SK-N-SH (cell line): ENCODE results near the gene COL8A2. TPM values are rescaled to one million over a fixed set of nuclear protein-coding genes. Genes with fewer than 3 reads are reported as not detected.

Experiments used
- CTCF ChIA-PET: fragments of 300-600, 350-600 bp; formaldehyde crosslinking; extraction: SDS; loops from one replicate; lab custom pipeline; 2021; lab: Yijun Ruan, JAX
- POLR2A ChIA-PET: fragments of 350-600 bp; sonication (Branson Sonifier 250); formaldehyde crosslinking; extraction: SDS; loops from one replicate; lab custom pipeline; 2020; ENCODE audit warnings: antibody characterized with exemption, inconsistent platforms; lab: Yijun Ruan, JAX
- DNase-seq: peaks from one replicate; pipeline ENCODE4 v3.0.0; 2012
- H2AFZ ChIP-seq: fragments of 200-600 bp; sonication (generic); 2 replicates; pipeline ENCODE4 v1.8.1; 2016; ENCODE audit warnings: antibody characterized with exemption, mild to moderate bottlenecking, low read depth
- H3F3A ChIP-seq: fragments of 200-600 bp; sonication (generic); replicated peaks from 2 replicates; pipeline ENCODE3; 2016; ENCODE audit warnings: antibody characterized with exemption, mild to moderate bottlenecking; ENCODE audit not compliant: insufficient read depth
- H3K27ac ChIP-seq, 2 experiments: fragments of 200-500 bp in 1 of 2; fragments of 200-600 bp in 1 of 2; sonication (Bioruptor generic) in 1 of 2; sonication (generic), shearing (Covaris generic) in 1 of 2; 2 replicates each; pipeline versions ENCODE4 v1.5.1 to v1.6.1; 2014 to 2016; ENCODE audit warnings: low read depth in 2 of 2, inconsistent platforms in 1 of 2, low read length in 1 of 2, mild to moderate bottlenecking in 1 of 2, mixed read lengths in 1 of 2
- H3K27me3 ChIP-seq: fragments of 200-600 bp; sonication (generic), shearing (Covaris generic); 2 replicates; pipeline ENCODE4 v1.6.1; 2016; ENCODE audit warnings: mixed run types; ENCODE audit not compliant: insufficient read depth
- H3K36me3 ChIP-seq, 2 experiments: fragments of 200-500 bp in 1 of 2; fragments of 200-600 bp in 1 of 2; sonication (Bioruptor generic) in 1 of 2; sonication (generic) in 1 of 2; replicated peaks in 1 of 2; 2 replicates each; pipeline versions ENCODE3 to v1.5.1; 2014 to 2016; ENCODE audit warnings: low read length in 1 of 2, mild to moderate bottlenecking in 1 of 2; ENCODE audit not compliant: insufficient read depth in 2 of 2, control insufficient read depth in 1 of 2
- H3K4me1 ChIP-seq, 2 experiments: fragments of 200-500 bp in 1 of 2; fragments of 200-600 bp in 1 of 2; sonication (Bioruptor generic) in 1 of 2; sonication (generic), shearing (Covaris generic) in 1 of 2; 2 replicates each; pipeline versions ENCODE4 v1.5.1 to v1.6.1; 2014 to 2016; ENCODE audit warnings: low read depth in 1 of 2, low read length in 1 of 2, mixed run types in 1 of 2; ENCODE audit not compliant: insufficient read depth in 2 of 2, control insufficient read depth in 1 of 2
- H3K4me2 ChIP-seq: fragments of 200-600 bp; sonication (generic), shearing (Covaris generic); 2 replicates; pipeline ENCODE4 v1.6.1; 2017; ENCODE audit warnings: mixed run types
- H3K4me3 ChIP-seq, 2 experiments: fragments of 200-500 bp in 1 of 2; fragments of 200-600 bp in 1 of 2; sonication (Bioruptor generic) in 1 of 2; sonication (generic), shearing (Covaris generic) in 1 of 2; 2 replicates each; pipeline versions ENCODE4 v1.5.1 to v1.8.1; 2014 to 2016; ENCODE audit warnings: low read depth in 2 of 2, inconsistent platforms in 1 of 2, low read length in 1 of 2, mild to moderate bottlenecking in 1 of 2, mixed read lengths in 1 of 2, moderate library complexity in 1 of 2
- H3K79me2 ChIP-seq: fragments of 200-600 bp; sonication (generic); 2 replicates; pipeline ENCODE4 v1.8.1; 2017; ENCODE audit warnings: mild to moderate bottlenecking; ENCODE audit not compliant: insufficient read depth
- H3K9ac ChIP-seq: fragments of 200-600 bp; sonication (generic); 2 replicates; pipeline ENCODE4 v1.6.1; 2017; ENCODE audit warnings: mixed run types
- H3K9me2 ChIP-seq: fragments of 200-600 bp; sonication (generic); 2 replicates; pipeline ENCODE4 v1.6.1; 2017; ENCODE audit warnings: mixed run types
- H3K9me3 ChIP-seq: fragments of 200-600 bp; sonication (generic); 2 replicates; pipeline ENCODE4 v1.6.1; 2017; ENCODE audit warnings: mixed run types, mild to moderate bottlenecking, moderate library complexity
- H4K20me1 ChIP-seq: fragments of 200-600 bp; sonication (generic); 2 replicates; pipeline ENCODE4 v1.6.1; 2017; ENCODE audit warnings: mild to moderate bottlenecking, mixed run types; ENCODE audit not compliant: insufficient read depth
- EP300 ChIP-seq, 2 experiments: IDR thresholded peaks; 2 replicates each; pipeline versions ENCODE4 v1.4.0 to v1.6.1; 2012; ENCODE audit warnings: borderline replicate concordance in 1 of 2, low read depth in 1 of 2, low read length in 1 of 2
- EZH2phosphoT487 ChIP-seq: fragments of 200-600 bp; sonication (generic); IDR thresholded peaks from 2 replicates; pipeline ENCODE4 v1.6.1; 2017; ENCODE audit warnings: low read depth, mixed run types, mild to moderate bottlenecking, antibody characterized with exemption, moderate library complexity, borderline replicate concordance
- FOXJ3 ChIP-seq: sonication (generic); formaldehyde crosslinking; IDR thresholded peaks from 2 replicates; pipeline ENCODE4 v1.5.1; 2020; ENCODE audit warnings: mild to moderate bottlenecking, missing genetic modification reagents
- FOXM1 ChIP-seq: IDR thresholded peaks from 2 replicates; pipeline ENCODE4 v1.4.0; 2012; ENCODE audit warnings: low read depth, mild to moderate bottlenecking
- IRF3 ChIP-seq: fragments of 150-350 bp; IDR thresholded peaks from 2 replicates; pipeline ENCODE4 v1.6.1; 2016; ENCODE audit warnings: mild to moderate bottlenecking, low read depth, low read length
- MEF2A ChIP-seq: IDR thresholded peaks from 2 replicates; pipeline ENCODE4 v1.4.0; 2012; ENCODE audit warnings: low read depth, borderline replicate concordance
- RCOR1 ChIP-seq: fragments of 150-350 bp; IDR thresholded peaks from 2 replicates; pipeline ENCODE4 v1.6.1; 2017; ENCODE audit warnings: antibody characterized with exemption, low read length
- RXRA ChIP-seq: IDR thresholded peaks from 2 replicates; pipeline ENCODE4 v1.4.0; 2012; ENCODE audit warnings: low read depth, mild to moderate bottlenecking, borderline replicate concordance
- SIN3A ChIP-seq: IDR thresholded peaks from 2 replicates; pipeline ENCODE4 v1.6.1; 2012; ENCODE audit warnings: low read depth, mild to moderate bottlenecking, low read length, moderate library complexity, borderline replicate concordance
- SMC3 ChIP-seq: IDR thresholded peaks from 2 replicates; pipeline ENCODE4 v1.6.1; 2012; ENCODE audit warnings: low read depth, low read length, improper control_type of control experiment
- TAF1 ChIP-seq: IDR thresholded peaks from 2 replicates; pipeline ENCODE4 v1.6.1; 2012; ENCODE audit warnings: low read depth, mild to moderate bottlenecking, low read length, moderate library complexity, borderline replicate concordance
- WGBS: methylation state at CpG from one replicate; pipeline ENCODE4 v1.1.6; 2017; ENCODE audit warnings: low lambda C conversion rate; 5-methylcytosine and 5-hydroxymethylcytosine counted together
- polyA plus RNA-seq, 3 experiments: library from polyadenylated mRNA; depleted of rRNA; stranded (reverse); fragments of >200 nt; gene quantifications; 2 replicates each; pipeline ENCODE4 v1.2.3, GENCODE V29; 2012
- TF ChIP-seq, protein P1 (sequence below): IDR thresholded peaks from 2 replicates; pipeline ENCODE4; 2012
- TF ChIP-seq, protein P2 (sequence below): fragments of 150-350 bp; IDR thresholded peaks from 2 replicates; pipeline ENCODE4 v1.6.1; 2017; ENCODE audit warnings: antibody characterized with exemption, low read length, low read depth, borderline replicate concordance
- TF ChIP-seq, protein P3 (sequence below): IDR thresholded peaks from 2 replicates; pipeline ENCODE4 v1.4.0; 2012; ENCODE audit warnings: low read depth, borderline replicate concordance

Gene COL8A2
- polyA plus RNA-seq, 1 of the 3 experiments (the other 2 are of a cell fraction), result 3.1 TPM

DNA sequence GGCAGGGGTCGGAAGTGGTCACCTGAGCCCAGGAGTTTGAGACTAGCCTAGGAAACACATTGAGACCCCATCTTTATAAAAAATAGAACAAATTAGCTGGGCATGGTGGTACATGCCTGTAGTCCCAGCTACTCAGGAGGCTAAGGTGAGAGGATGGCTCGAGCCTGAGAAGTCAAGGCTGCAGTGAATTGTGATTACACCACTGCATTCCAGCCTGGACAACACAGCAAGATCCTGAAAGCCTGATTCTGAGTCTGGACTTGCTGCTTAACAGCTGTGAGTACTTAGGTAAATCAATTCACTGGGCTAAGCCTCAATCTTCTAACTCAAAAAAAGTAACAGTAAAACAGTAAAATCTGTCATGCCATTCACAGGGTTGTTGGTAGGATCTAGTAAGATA lies 19.4 kb upstream of the COL8A2 start:
- WGBS, result 88% methylated on average over 2 of the region's 2 CpGs
- Histone ChIP-seq H3K9ac (no peak overlapping the region), H3K27ac (no peak overlapping the region), H3K4me3 (no peak overlapping the region), H3K36me3 (peaks cover 9% of the 10 kb centered on the region in 2 experiments), H3K9me2 (no peaks in the 10 kb centered on the region), H3K79me2 (peaks cover 98% of the 10 kb centered on the region), H2AFZ (no peak overlapping the region), H3F3A (peaks cover 19% of the 10 kb centered on the region), H3K4me1 (peaks cover 0 to 7% of the 10 kb centered on the region in 2 experiments; a peak in 2 of 4 replicates), H3K27me3 (no peaks in the 10 kb centered on the region), H3K9me3 (no peaks in the 10 kb centered on the region), H4K20me1 (no peaks in the 10 kb centered on the region; the same call in 1 of the 2 replicates), H3K4me2 (no peak overlapping the region)
- CTCF ChIA-PET, result interaction anchor here (1.1 to 6.6 kb wide), 2 partner anchors 11 to 16 kb away, joined by 3 to 68 read pairs; no protein-coding TSS in a partner anchor
- TF ChIP-seq RXRA, result no peak
- TF ChIP-seq, protein P1, sequence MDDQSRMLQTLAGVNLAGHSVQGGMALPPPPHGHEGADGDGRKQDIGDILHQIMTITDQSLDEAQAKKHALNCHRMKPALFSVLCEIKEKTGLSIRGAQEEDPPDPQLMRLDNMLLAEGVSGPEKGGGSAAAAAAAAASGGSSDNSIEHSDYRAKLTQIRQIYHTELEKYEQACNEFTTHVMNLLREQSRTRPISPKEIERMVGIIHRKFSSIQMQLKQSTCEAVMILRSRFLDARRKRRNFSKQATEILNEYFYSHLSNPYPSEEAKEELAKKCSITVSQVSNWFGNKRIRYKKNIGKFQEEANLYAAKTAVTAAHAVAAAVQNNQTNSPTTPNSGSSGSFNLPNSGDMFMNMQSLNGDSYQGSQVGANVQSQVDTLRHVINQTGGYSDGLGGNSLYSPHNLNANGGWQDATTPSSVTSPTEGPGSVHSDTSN, result no peak
- no peak for TF ChIP-seq IRF3
- TF ChIP-seq MEF2A, result no peak
- TF ChIP-seq EZH2phosphoT487, result no peak
- TF ChIP-seq TAF1, result no peak
- POLR2A ChIA-PET, result interaction anchor here (0.7 kb wide), 1 partner anchor 10 kb away, joined by 7 read pairs; no protein-coding TSS in a partner anchor
- DNase-seq, result no peak

- Histone ChIP-seq H3K9me2 (no peaks in the 10 kb centered on the region), H4K20me1 (no peaks in the 10 kb centered on the region; the same call in 1 of the 2 replicates)
- TF ChIP-seq FOXM1 (no peak), SIN3A (no peak), RXRA (no peak), SMC3 (no peak), RCOR1 (no peak), FOXJ3 (no peak), EP300 (IDR thresholded peaks at IDR 0.05; ENCODE audit: borderline replicate concordance in 1 of 2, low read depth in 1 of 2, low read length in 1 of 2) (no peak)
- TF ChIP-seq, protein P2, sequence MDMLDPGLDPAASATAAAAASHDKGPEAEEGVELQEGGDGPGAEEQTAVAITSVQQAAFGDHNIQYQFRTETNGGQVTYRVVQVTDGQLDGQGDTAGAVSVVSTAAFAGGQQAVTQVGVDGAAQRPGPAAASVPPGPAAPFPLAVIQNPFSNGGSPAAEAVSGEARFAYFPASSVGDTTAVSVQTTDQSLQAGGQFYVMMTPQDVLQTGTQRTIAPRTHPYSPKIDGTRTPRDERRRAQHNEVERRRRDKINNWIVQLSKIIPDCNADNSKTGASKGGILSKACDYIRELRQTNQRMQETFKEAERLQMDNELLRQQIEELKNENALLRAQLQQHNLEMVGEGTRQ, result no peak
- TF ChIP-seq, protein P1, result no peak
- TF ChIP-seq, protein P3, sequence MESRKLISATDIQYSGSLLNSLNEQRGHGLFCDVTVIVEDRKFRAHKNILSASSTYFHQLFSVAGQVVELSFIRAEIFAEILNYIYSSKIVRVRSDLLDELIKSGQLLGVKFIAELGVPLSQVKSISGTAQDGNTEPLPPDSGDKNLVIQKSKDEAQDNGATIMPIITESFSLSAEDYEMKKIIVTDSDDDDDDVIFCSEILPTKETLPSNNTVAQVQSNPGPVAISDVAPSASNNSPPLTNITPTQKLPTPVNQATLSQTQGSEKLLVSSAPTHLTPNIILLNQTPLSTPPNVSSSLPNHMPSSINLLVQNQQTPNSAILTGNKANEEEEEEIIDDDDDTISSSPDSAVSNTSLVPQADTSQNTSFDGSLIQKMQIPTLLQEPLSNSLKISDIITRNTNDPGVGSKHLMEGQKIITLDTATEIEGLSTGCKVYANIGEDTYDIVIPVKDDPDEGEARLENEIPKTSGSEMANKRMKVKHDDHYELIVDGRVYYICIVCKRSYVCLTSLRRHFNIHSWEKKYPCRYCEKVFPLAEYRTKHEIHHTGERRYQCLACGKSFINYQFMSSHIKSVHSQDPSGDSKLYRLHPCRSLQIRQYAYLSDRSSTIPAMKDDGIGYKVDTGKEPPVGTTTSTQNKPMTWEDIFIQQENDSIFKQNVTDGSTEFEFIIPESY, result no peak
- TF ChIP-seq, all 33 proteins: peak for 0
- Histone ChIP-seq H3K79me2 (peaks cover 100% of the 10 kb centered on the region), H2AFZ (no peak overlapping the region), H3F3A (peaks cover 21% of the 10 kb centered on the region), H3K4me3 (no peak overlapping the region), H3K27me3 (no peaks in the 10 kb centered on the region), H3K36me3 (peaks cover 10 to 17% of the 10 kb centered on the region in 2 experiments), H3K4me1 (peaks cover 0 to 7% of the 10 kb centered on the region in 2 experiments; a peak in 2 of 4 replicates), H3K27ac (no peak overlapping the region), H3K9ac (no peak overlapping the region), H3K9me3 (no peaks in the 10 kb centered on the region), H3K4me2 (no peak overlapping the region)
- over 99% methylated on average over 4 of the region's 4 CpGs for WGBS
- ChIA-PET POLR2A (no interaction called here), CTCF (interaction anchor here (6.6 to 17.9 kb wide), 2 partner anchors 10 to 39 kb away, joined by 68 to 700 read pairs; partner anchors contain the start of gene ADPRS)
- DNase-seq, result no peak
These were observed 18.4 kb upstream of the COL8A2 start for GRCh38 chr1:36143424-36143823.
